Activated CD4-positive, alpha-beta T cell treated with anti-CD3 and anti-CD28 coated beads for 48 hours (primary cell): ENCODE data around the gene DENND2C.

Experiments used
- DNase-seq: peaks from one replicate; pipeline ENCODE4 v3.0.0-alpha.2; 2020

Gene DENND2C

DNA sequence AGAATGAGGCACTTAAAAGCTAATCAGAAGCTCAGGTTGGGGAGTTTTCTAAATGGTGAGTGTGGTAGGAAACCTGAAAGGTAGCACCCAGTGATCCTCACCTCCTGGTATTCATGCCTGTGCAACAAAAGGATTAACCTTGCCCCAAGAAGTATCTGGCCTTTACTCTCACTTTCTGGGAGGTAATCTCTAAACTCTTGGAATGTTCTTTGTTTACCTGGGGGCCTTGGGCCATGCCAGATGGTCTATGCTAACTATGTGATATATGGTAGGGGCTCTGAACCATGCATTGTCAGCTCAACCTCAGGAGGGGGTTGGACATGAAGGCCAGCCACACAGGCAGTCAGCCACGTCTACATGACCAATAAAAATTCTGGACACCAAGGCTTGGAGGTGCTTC is 134.4 kb downstream of the DENND2C start:
- DNase-seq = no peak
